SK-N-SH (cell line): ENCODE measurements around the gene PAQR3. TPM values are rescaled to one million over a fixed set of nuclear protein-coding genes. Genes with fewer than 3 reads are reported as not detected.
A peak's percentile ranks its signal among the peaks of the same experiment; 100 is the strongest.

Experiments
- CTCF ChIA-PET: fragments of 300-600, 350-600 bp; formaldehyde crosslinking; extraction: SDS; loops from one replicate; lab custom pipeline; 2021; lab: Yijun Ruan, JAX
- POLR2A ChIA-PET: fragments of 350-600 bp; sonication (Branson Sonifier 250); formaldehyde crosslinking; extraction: SDS; loops from one replicate; lab custom pipeline; 2020; ENCODE audit warnings: antibody characterized with exemption, inconsistent platforms; lab: Yijun Ruan, JAX
- DNase-seq: peaks from one replicate; pipeline ENCODE4 v3.0.0; 2012
- H2AFZ ChIP-seq: fragments of 200-600 bp; sonication (generic); 2 replicates; pipeline ENCODE4 v1.8.1; 2016; ENCODE audit warnings: antibody characterized with exemption, mild to moderate bottlenecking, low read depth
- H3F3A ChIP-seq: fragments of 200-600 bp; sonication (generic); replicated peaks from 2 replicates; pipeline ENCODE3; 2016; ENCODE audit warnings: antibody characterized with exemption, mild to moderate bottlenecking; ENCODE audit not compliant: insufficient read depth
- H3K27ac ChIP-seq, 2 experiments: fragments of 200-500 bp in 1 of 2; fragments of 200-600 bp in 1 of 2; sonication (Bioruptor generic) in 1 of 2; sonication (generic), shearing (Covaris generic) in 1 of 2; 2 replicates each; pipeline versions ENCODE4 v1.5.1 to v1.6.1; 2014 to 2016; ENCODE audit warnings: low read depth in 2 of 2, inconsistent platforms in 1 of 2, low read length in 1 of 2, mild to moderate bottlenecking in 1 of 2, mixed read lengths in 1 of 2
- H3K27me3 ChIP-seq: fragments of 200-600 bp; sonication (generic), shearing (Covaris generic); 2 replicates; pipeline ENCODE4 v1.6.1; 2016; ENCODE audit warnings: mixed run types; ENCODE audit not compliant: insufficient read depth
- H3K36me3 ChIP-seq, 2 experiments: fragments of 200-500 bp in 1 of 2; fragments of 200-600 bp in 1 of 2; sonication (Bioruptor generic) in 1 of 2; sonication (generic) in 1 of 2; replicated peaks in 1 of 2; 2 replicates each; pipeline versions ENCODE3 to v1.5.1; 2014 to 2016; ENCODE audit warnings: low read length in 1 of 2, mild to moderate bottlenecking in 1 of 2; ENCODE audit not compliant: insufficient read depth in 2 of 2, control insufficient read depth in 1 of 2
- H3K4me1 ChIP-seq, 2 experiments: fragments of 200-500 bp in 1 of 2; fragments of 200-600 bp in 1 of 2; sonication (Bioruptor generic) in 1 of 2; sonication (generic), shearing (Covaris generic) in 1 of 2; 2 replicates each; pipeline versions ENCODE4 v1.5.1 to v1.6.1; 2014 to 2016; ENCODE audit warnings: low read depth in 1 of 2, low read length in 1 of 2, mixed run types in 1 of 2; ENCODE audit not compliant: insufficient read depth in 2 of 2, control insufficient read depth in 1 of 2
- H3K4me2 ChIP-seq: fragments of 200-600 bp; sonication (generic), shearing (Covaris generic); 2 replicates; pipeline ENCODE4 v1.6.1; 2017; ENCODE audit warnings: mixed run types
- H3K4me3 ChIP-seq, 2 experiments: fragments of 200-500 bp in 1 of 2; fragments of 200-600 bp in 1 of 2; sonication (Bioruptor generic) in 1 of 2; sonication (generic), shearing (Covaris generic) in 1 of 2; 2 replicates each; pipeline versions ENCODE4 v1.5.1 to v1.8.1; 2014 to 2016; ENCODE audit warnings: low read depth in 2 of 2, inconsistent platforms in 1 of 2, low read length in 1 of 2, mild to moderate bottlenecking in 1 of 2, mixed read lengths in 1 of 2, moderate library complexity in 1 of 2
- H3K79me2 ChIP-seq: fragments of 200-600 bp; sonication (generic); 2 replicates; pipeline ENCODE4 v1.8.1; 2017; ENCODE audit warnings: mild to moderate bottlenecking; ENCODE audit not compliant: insufficient read depth
- H3K9ac ChIP-seq: fragments of 200-600 bp; sonication (generic); 2 replicates; pipeline ENCODE4 v1.6.1; 2017; ENCODE audit warnings: mixed run types
- H3K9me2 ChIP-seq: fragments of 200-600 bp; sonication (generic); 2 replicates; pipeline ENCODE4 v1.6.1; 2017; ENCODE audit warnings: mixed run types
- H3K9me3 ChIP-seq: fragments of 200-600 bp; sonication (generic); 2 replicates; pipeline ENCODE4 v1.6.1; 2017; ENCODE audit warnings: mixed run types, mild to moderate bottlenecking, moderate library complexity
- H4K20me1 ChIP-seq: fragments of 200-600 bp; sonication (generic); 2 replicates; pipeline ENCODE4 v1.6.1; 2017; ENCODE audit warnings: mild to moderate bottlenecking, mixed run types; ENCODE audit not compliant: insufficient read depth
- EP300 ChIP-seq, 2 experiments: IDR thresholded peaks; 2 replicates each; pipeline versions ENCODE4 v1.4.0 to v1.6.1; 2012; ENCODE audit warnings: borderline replicate concordance in 1 of 2, low read depth in 1 of 2, low read length in 1 of 2
- EZH2phosphoT487 ChIP-seq: fragments of 200-600 bp; sonication (generic); IDR thresholded peaks from 2 replicates; pipeline ENCODE4 v1.6.1; 2017; ENCODE audit warnings: low read depth, mixed run types, mild to moderate bottlenecking, antibody characterized with exemption, moderate library complexity, borderline replicate concordance
- FOSL2 ChIP-seq: IDR thresholded peaks from 2 replicates; pipeline ENCODE4 v1.4.0; 2012; ENCODE audit warnings: low read depth, mild to moderate bottlenecking, moderate library complexity, borderline replicate concordance
- GATA2 ChIP-seq: sonication (generic); formaldehyde crosslinking; IDR thresholded peaks from 2 replicates; pipeline ENCODE4 v1.5.0; 2020; ENCODE audit warnings: mild to moderate bottlenecking, missing genetic modification reagents
- IRF3 ChIP-seq: fragments of 150-350 bp; IDR thresholded peaks from 2 replicates; pipeline ENCODE4 v1.6.1; 2016; ENCODE audit warnings: mild to moderate bottlenecking, low read depth, low read length
- NFIC ChIP-seq: IDR thresholded peaks from 2 replicates; pipeline ENCODE4 v1.4.0; 2012; ENCODE audit warnings: borderline replicate concordance
- POLR2AphosphoS5 ChIP-seq: IDR thresholded peaks from 2 replicates; pipeline ENCODE4 v1.6.1; 2012; ENCODE audit warnings: low read depth, low read length
- RAD21 ChIP-seq: IDR thresholded peaks from 2 replicates; pipeline ENCODE4 v1.6.1; 2012; ENCODE audit warnings: mild to moderate bottlenecking, low read length
- TAF1 ChIP-seq: IDR thresholded peaks from 2 replicates; pipeline ENCODE4 v1.6.1; 2012; ENCODE audit warnings: low read depth, mild to moderate bottlenecking, low read length, moderate library complexity, borderline replicate concordance
- WGBS: methylation state at CpG from one replicate; pipeline ENCODE4 v1.1.6; 2017; ENCODE audit warnings: low lambda C conversion rate; 5-methylcytosine and 5-hydroxymethylcytosine counted together
- polyA plus RNA-seq, 3 experiments: library from polyadenylated mRNA; depleted of rRNA; stranded (reverse); fragments of >200 nt; gene quantifications; 2 replicates each; pipeline ENCODE4 v1.2.3, GENCODE V29; 2012
- TF ChIP-seq, protein P1 (sequence below): IDR thresholded peaks from 2 replicates; pipeline ENCODE4 v1.4.0; 2012; ENCODE audit warnings: low read depth, borderline replicate concordance
- TF ChIP-seq, protein P2 (sequence below): fragments of 150-350 bp; IDR thresholded peaks from 2 replicates; pipeline ENCODE4 v1.6.1; 2017; ENCODE audit warnings: antibody characterized with exemption, low read length, low read depth, borderline replicate concordance
- TF ChIP-seq, protein P3 (sequence below): fragments of 200-600 bp; sonication (generic); IDR thresholded peaks from 2 replicates; pipeline ENCODE4 v1.6.1; 2017; ENCODE audit warnings: antibody characterized with exemption, mild to moderate bottlenecking, moderate library complexity

The PAQR3 gene
- polyA plus RNA-seq, 1 of the 3 experiments (the other 2 are of a cell fraction) = 10.3 TPM

GRCh38 chr4:78923464-78924312 lies 15.6 kb downstream of the PAQR3 start:
- no peaks in the 10 kb centered on the region for H3K4me1 ChIP-seq
- no peak overlapping the region for H3K27ac ChIP-seq
- 96% methylated on average over 4 of the region's 4 CpGs for WGBS
- H3K4me2 ChIP-seq = no peak overlapping the region
- no peaks in the 10 kb centered on the region for H3F3A ChIP-seq
- no peaks in the 10 kb centered on the region for H3K27me3 ChIP-seq
- peaks cover 49 to 67% of the 10 kb centered on the region in 2 experiments for H3K36me3 ChIP-seq
- ChIA-PET POLR2A (no interaction called here), CTCF (interaction anchor here (0.7 to 0.9 kb wide), 2 partner anchors 14 to 309 kb away, joined by 3 read pairs; no protein-coding TSS in a partner anchor)
- no peaks in the 10 kb centered on the region for H3K79me2 ChIP-seq
- no peak overlapping the region for H2AFZ ChIP-seq
- no peak overlapping the region for H3K9ac ChIP-seq
- no peak overlapping the region for H3K4me3 ChIP-seq
- DNase-seq = no peak
- TF ChIP-seq EZH2phosphoT487 = no peak
- TF ChIP-seq, protein P1, sequence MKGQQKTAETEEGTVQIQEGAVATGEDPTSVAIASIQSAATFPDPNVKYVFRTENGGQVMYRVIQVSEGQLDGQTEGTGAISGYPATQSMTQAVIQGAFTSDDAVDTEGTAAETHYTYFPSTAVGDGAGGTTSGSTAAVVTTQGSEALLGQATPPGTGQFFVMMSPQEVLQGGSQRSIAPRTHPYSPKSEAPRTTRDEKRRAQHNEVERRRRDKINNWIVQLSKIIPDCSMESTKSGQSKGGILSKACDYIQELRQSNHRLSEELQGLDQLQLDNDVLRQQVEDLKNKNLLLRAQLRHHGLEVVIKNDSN = no peak
- TF ChIP-seq FOSL2 = no peak
- no peak for TF ChIP-seq TAF1
- TF ChIP-seq IRF3 = no peak
- no peak for TF ChIP-seq GATA2 (CRISPR knock-in tag)
- 0 out of 2 replicates have a peak, but pooled peaks have one; percentile 13 for TF ChIP-seq RAD21
- TF ChIP-seq NFIC = no peak
- TF ChIP-seq POLR2AphosphoS5 = no peak
- H3K9me2 ChIP-seq = no peaks in the 10 kb centered on the region
- H4K20me1 ChIP-seq = no peaks in the 10 kb centered on the region
- H3K9me3 ChIP-seq = no peaks in the 10 kb centered on the region

DNA sequence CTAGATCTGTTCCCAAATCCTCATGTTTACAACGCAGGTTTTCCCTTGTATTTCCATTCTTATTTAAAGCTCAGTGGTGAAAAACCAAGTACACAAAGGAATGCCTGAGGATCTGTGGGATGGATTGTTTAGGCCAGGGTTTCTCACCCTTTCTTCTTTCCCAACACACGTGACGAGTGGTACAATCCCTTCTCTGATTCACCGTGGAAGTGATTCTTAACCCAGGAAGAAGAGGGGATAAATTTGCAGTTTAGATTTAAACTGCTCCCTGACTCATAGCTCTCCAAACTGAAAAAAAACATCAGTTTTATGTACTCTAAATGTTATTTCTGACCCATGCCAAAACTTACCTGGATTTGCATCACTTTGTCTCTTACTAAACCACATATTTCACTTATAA lies 17.0 kb downstream of the PAQR3 start:
- ChIA-PET POLR2A (no interaction called here), CTCF (no interaction called here)
- Histone ChIP-seq H3K27me3 (no peaks in the 10 kb centered on the region), H4K20me1 (no peaks in the 10 kb centered on the region), H3K9me2 (no peaks in the 10 kb centered on the region), H3K4me2 (no peak overlapping the region), H2AFZ (no peak overlapping the region), H3K9ac (no peak overlapping the region), H3K36me3 (peaks cover 48 to 66% of the 10 kb centered on the region in 2 experiments), H3K9me3 (no peaks in the 10 kb centered on the region), H3K4me3 (no peak overlapping the region), H3K79me2 (no peaks in the 10 kb centered on the region), H3K27ac (no peak overlapping the region), H3K4me1 (no peaks in the 10 kb centered on the region), H3F3A (no peaks in the 10 kb centered on the region)
- TF ChIP-seq, protein P2, sequence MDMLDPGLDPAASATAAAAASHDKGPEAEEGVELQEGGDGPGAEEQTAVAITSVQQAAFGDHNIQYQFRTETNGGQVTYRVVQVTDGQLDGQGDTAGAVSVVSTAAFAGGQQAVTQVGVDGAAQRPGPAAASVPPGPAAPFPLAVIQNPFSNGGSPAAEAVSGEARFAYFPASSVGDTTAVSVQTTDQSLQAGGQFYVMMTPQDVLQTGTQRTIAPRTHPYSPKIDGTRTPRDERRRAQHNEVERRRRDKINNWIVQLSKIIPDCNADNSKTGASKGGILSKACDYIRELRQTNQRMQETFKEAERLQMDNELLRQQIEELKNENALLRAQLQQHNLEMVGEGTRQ = no peak
- no peak for TF ChIP-seq EP300 (IDR thresholded peaks at IDR 0.05; ENCODE audit: borderline replicate concordance in 1 of 2, low read depth in 1 of 2, low read length in 1 of 2)
- TF ChIP-seq, protein P3, sequence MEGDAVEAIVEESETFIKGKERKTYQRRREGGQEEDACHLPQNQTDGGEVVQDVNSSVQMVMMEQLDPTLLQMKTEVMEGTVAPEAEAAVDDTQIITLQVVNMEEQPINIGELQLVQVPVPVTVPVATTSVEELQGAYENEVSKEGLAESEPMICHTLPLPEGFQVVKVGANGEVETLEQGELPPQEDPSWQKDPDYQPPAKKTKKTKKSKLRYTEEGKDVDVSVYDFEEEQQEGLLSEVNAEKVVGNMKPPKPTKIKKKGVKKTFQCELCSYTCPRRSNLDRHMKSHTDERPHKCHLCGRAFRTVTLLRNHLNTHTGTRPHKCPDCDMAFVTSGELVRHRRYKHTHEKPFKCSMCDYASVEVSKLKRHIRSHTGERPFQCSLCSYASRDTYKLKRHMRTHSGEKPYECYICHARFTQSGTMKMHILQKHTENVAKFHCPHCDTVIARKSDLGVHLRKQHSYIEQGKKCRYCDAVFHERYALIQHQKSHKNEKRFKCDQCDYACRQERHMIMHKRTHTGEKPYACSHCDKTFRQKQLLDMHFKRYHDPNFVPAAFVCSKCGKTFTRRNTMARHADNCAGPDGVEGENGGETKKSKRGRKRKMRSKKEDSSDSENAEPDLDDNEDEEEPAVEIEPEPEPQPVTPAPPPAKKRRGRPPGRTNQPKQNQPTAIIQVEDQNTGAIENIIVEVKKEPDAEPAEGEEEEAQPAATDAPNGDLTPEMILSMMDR = no peak
- no peak for DNase-seq
- WGBS = 95% methylated on average over 4 of the region's 4 CpGs
